Measurements from ENCODE around the gene PPP2R5E. TPM values are rescaled to one million over a fixed set of nuclear protein-coding genes. Genes with fewer than 3 reads are reported as not detected.
A peak's percentile ranks its signal among the peaks of the same experiment; 100 is the strongest.
"Not testable (repeated sequence)": the region's sequence is repeated elsewhere in the genome, so short reads cannot be mapped to it uniquely, and the experiment has no call there.

The PPP2R5E gene
- total and polyA plus RNA-seq, 8 donors, result 33.4 to 45.3 (median 38.5) TPM

- DNase-seq, result no peak
- TF ChIP-seq CTCF (IDR thresholded peaks at IDR 0.05), result no peak
- H3K36me3 ChIP-seq, result peaks cover 0 to 90% of the 10 kb centered on the region in 2 donors
- H3K27ac ChIP-seq, result no peak overlapping the region
- no peak for ATAC-seq
- intact Hi-C loops (cut with DNase I), result no loop called here
- H3K4me1 ChIP-seq, result no peaks in the 10 kb centered on the region
- no peaks in the 10 kb centered on the region for H3K27me3 ChIP-seq
- H3K4me3 ChIP-seq, result no peak overlapping the region
- no peaks in the 10 kb centered on the region for H3K9me3 ChIP-seq
These were observed 159.3 kb downstream of the PPP2R5E start for GRCh38 chr14:63383776-63384367.

GRCh38 chr14:63378444-63378843 lies 164.7 kb downstream of the PPP2R5E start:
- TF ChIP-seq CTCF (IDR thresholded peaks at IDR 0.05), result no peak
- Histone ChIP-seq H3K36me3 (peaks cover 0 to 50% of the 10 kb centered on the region in 2 donors), H3K27ac (no peak overlapping the region), H3K4me1 (no peaks in the 10 kb centered on the region), H3K9me3 (no peaks in the 10 kb centered on the region), H3K4me3 (no peak overlapping the region), H3K27me3 (no peaks in the 10 kb centered on the region)
- no peak for DNase-seq
- no peak for ATAC-seq
- intact Hi-C loops (cut with DNase I), result no loop called here

- ATAC-seq, result no peak
- DNase-seq, result no peak
- H3K9me3 ChIP-seq, result no peaks in the 10 kb centered on the region
- intact Hi-C loops (cut with DNase I), result no loop called here
- H3K4me1 ChIP-seq, result no peaks in the 10 kb centered on the region
- peaks cover 0 to 31% of the 10 kb centered on the region in 2 donors for H3K36me3 ChIP-seq
- no peaks in the 10 kb centered on the region for H3K27me3 ChIP-seq
- no peak for TF ChIP-seq CTCF (IDR thresholded peaks at IDR 0.05)
- no peak overlapping the region for H3K4me3 ChIP-seq
- no peak overlapping the region for H3K27ac ChIP-seq
These were observed 167.4 kb downstream of the PPP2R5E start for GRCh38 chr14:63375769-63376168.

GRCh38 chr14:63371613-63372012 lies 171.6 kb downstream of the PPP2R5E start:
- peak in 1 of 4 donors; percentile 7 for DNase-seq
- H3K4me1 ChIP-seq; H3K4me3 ChIP-seq; H3K9me3 ChIP-seq; intact Hi-C loops (cut with DNase I); ATAC-seq; H3K27me3 ChIP-seq; H3K27ac ChIP-seq: not testable (repeated sequence)
- H3K36me3 ChIP-seq, result peaks cover 0 to 17% of the 10 kb centered on the region in 2 donors

- intact Hi-C loops (cut with DNase I), result no loop called here
- H3K9me3 ChIP-seq, result peaks cover 0 to 6% of the 10 kb centered on the region in 2 donors
- H3K36me3 ChIP-seq, result peaks cover 0 to 17% of the 10 kb centered on the region in 2 donors
- no peak overlapping the region for H3K27ac ChIP-seq
- no peaks in the 10 kb centered on the region for H3K27me3 ChIP-seq
- TF ChIP-seq CTCF (IDR thresholded peaks at IDR 0.05), result no peak
- DNase-seq, result no peak
- no peak overlapping the region for H3K4me3 ChIP-seq
- H3K4me1 ChIP-seq, result no peaks in the 10 kb centered on the region
- no peak for ATAC-seq
These were observed 172.1 kb downstream of the PPP2R5E start for GRCh38 chr14:63371033-63371432.

Data from left lung (tissue), 10 donors.